OCI-LY3 (cell line): Measurements from ENCODE around the gene NDRG3.

Experiments used
- CTCF ChIP-seq: fragments of 200-600, 300-600 bp; sonication (generic); IDR thresholded peaks from 2 replicates; pipeline ENCODE4 v1.5.1; 2014; ENCODE audit warnings: antibody characterized with exemption, low read length, low read depth
- EZH2phosphoT487 ChIP-seq: fragments of 200-600 bp; shearing (Covaris generic); IDR thresholded peaks from 2 replicates; pipeline ENCODE4 v1.6.1; 2018; ENCODE audit warnings: antibody characterized with exemption, mixed run types, low read depth

DNA sequence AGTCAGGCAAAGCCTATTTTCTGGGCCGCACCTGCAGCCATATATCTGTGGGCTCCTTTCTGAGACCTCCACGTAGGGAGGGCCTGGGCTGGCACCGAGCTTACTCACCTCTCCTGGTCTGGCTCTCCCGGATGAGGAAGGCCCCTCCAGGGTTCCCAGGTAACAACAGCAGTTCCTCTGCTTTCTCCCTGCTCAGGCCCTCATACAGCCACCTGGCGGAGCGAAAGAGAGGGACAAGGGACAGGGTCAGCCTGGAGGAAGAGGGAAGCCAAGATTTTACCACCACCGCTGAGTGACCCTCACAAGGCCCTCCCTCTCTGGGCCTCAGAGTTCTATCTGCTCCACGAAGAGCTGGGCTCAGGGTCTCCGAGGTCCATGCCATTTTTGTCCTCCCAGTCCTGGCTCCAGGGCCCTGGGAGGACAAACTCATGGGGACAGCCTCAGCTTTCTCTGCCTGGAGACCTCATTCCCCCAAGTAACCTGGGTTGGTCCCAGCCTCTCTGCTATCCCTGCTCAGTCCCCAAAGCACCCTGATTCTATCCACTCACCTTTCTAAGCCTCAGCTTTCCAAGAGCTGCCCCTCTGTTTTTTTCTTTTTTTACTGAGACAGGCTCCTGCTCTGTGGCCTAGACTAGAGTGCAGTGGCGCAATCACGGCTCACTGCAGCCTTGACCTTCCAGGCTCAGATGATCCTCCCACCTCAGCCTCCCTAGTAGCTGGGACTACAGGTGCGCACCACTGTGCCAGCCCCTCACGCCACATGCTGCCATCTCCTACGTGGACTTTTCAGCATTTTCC is 113.2 kb downstream of the NDRG3 start:
- TF ChIP-seq CTCF (no peak), EZH2phosphoT487 (no peak)
